HEK293T (cell line): ENCODE data around the gene RTN3.

ENCODE experiments used
- BHLHE40 ChIP-seq: fragments of 450-650 bp; IDR thresholded peaks from 2 replicates; pipeline ENCODE4 v1.6.1; 2016; ENCODE audit warnings: mild to moderate bottlenecking, moderate library complexity, borderline replicate concordance
- CTBP1 ChIP-seq: fragments of 450-650 bp; IDR thresholded peaks from 2 replicates; pipeline ENCODE4 v1.6.1; 2016; ENCODE audit warnings: borderline replicate concordance
- ELF4 ChIP-seq: fragments of 450-650 bp; IDR thresholded peaks from 2 replicates; pipeline ENCODE4 v1.6.1; 2017; ENCODE audit warnings: antibody characterized with exemption
- FOXA1 ChIP-seq: fragments of 450-650 bp; IDR thresholded peaks from 2 replicates; pipeline ENCODE4 v1.6.1; 2016; ENCODE audit warnings: mild to moderate bottlenecking
- FOXK2 ChIP-seq: fragments of 450-650 bp; IDR thresholded peaks from 2 replicates; pipeline ENCODE4 v1.6.1; 2016; ENCODE audit warnings: mild to moderate bottlenecking
- FOXM1 ChIP-seq: fragments of 450-650 bp; IDR thresholded peaks from 2 replicates; pipeline ENCODE4 v1.6.1; 2017; ENCODE audit warnings: mild to moderate bottlenecking, borderline replicate concordance
- HDGF ChIP-seq: fragments of 450-650 bp; IDR thresholded peaks from 2 replicates; pipeline ENCODE4 v1.6.1; 2017; ENCODE audit warnings: antibody characterized with exemption, borderline replicate concordance
- L3MBTL2 ChIP-seq: fragments of 450-650 bp; conservative IDR thresholded peaks from 2 replicates; pipeline ENCODE4 v1.6.1; 2016; ENCODE audit warnings: mild to moderate bottlenecking
- LEF1 ChIP-seq: fragments of 450-650 bp; IDR thresholded peaks from 2 replicates; pipeline ENCODE4 v1.6.1; 2017; ENCODE audit warnings: mild to moderate bottlenecking, borderline replicate concordance
- NFRKB ChIP-seq: fragments of 450-650 bp; IDR thresholded peaks from 2 replicates; pipeline ENCODE4 v1.6.1; 2016; ENCODE audit warnings: mild to moderate bottlenecking, moderate library complexity
- SP1 ChIP-seq: fragments of 450-650 bp; IDR thresholded peaks from 2 replicates; pipeline ENCODE4 v1.6.1; 2017
- SUZ12 ChIP-seq: fragments of 450-650 bp; IDR thresholded peaks from 2 replicates; pipeline ENCODE4 v1.6.1; 2016; ENCODE audit warnings: mild to moderate bottlenecking
- TARDBP ChIP-seq: fragments of 450-650 bp; IDR thresholded peaks from 2 replicates; pipeline ENCODE4 v1.6.1; 2016
- TF ChIP-seq, protein P1 (sequence below): fragments of 450-650 bp; IDR thresholded peaks from 2 replicates; pipeline ENCODE4 v1.6.1; 2016

DNA sequence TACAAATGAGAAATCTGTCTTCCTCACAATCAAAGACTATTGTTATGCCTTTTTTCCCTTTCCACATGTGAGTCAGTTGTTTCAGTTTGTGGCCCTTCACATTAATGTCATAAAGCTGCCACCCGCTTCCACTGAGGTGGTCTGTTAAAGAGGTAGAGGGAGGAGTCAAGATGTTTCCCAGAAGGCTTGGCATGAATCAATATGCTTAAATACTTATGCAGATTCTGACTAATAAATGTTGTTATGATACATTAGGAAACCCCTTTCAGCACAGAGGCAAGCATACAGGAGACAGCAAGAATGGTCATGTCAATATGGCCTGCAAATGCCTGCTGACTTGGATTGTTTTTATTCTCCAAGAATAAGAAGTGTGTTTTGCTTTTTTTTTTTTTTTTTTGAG lies 6.5 kb downstream of the RTN3 start:
- TF ChIP-seq SP1 (no peak), TARDBP (no peak), CTBP1 (no peak), FOXA1 (no peak), FOXM1 (no peak), SUZ12 (no peak), NFRKB (no peak), BHLHE40 (no peak), ELF4 (no peak), HDGF (no peak), L3MBTL2 (no peak), FOXK2 (no peak), LEF1 (no peak)
- TF ChIP-seq, protein P1, sequence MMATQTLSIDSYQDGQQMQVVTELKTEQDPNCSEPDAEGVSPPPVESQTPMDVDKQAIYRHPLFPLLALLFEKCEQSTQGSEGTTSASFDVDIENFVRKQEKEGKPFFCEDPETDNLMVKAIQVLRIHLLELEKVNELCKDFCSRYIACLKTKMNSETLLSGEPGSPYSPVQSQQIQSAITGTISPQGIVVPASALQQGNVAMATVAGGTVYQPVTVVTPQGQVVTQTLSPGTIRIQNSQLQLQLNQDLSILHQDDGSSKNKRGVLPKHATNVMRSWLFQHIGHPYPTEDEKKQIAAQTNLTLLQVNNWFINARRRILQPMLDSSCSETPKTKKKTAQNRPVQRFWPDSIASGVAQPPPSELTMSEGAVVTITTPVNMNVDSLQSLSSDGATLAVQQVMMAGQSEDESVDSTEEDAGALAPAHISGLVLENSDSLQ = no peak
